Stomach (tissue), 9 donors: Measurements from ENCODE around the gene TMPRSS15. TPM values are rescaled to one million over a fixed set of nuclear protein-coding genes. Genes with fewer than 3 reads are reported as not detected.

Source experiments
- DNase-seq, 2 donors: peaks; one replicate each; pipeline versions ENCODE4 v3.0.0 to v3.0.0-alpha.2; 2013 to 2019
- H3K27ac ChIP-seq, 5 donors: fragments of 200-600 bp in 4 of 5; sonication (generic) in 4 of 5; one replicate each; pipeline ENCODE4 v1.5.1; 2013 to 2019; ENCODE audit warnings: mild to moderate bottlenecking in 1 of 5, moderate library complexity in 1 of 5
- H3K27me3 ChIP-seq, 3 donors: fragments of 200-600 bp; sonication (generic); one replicate each; pipeline ENCODE4 v1.5.1; 2017 to 2019; ENCODE audit warnings: mixed run types in 1 of 3
- H3K36me3 ChIP-seq, 4 donors: fragments of 200-600 bp; sonication (generic); 1 replicate in 3 of 4; 2 replicates in 1 of 4; pipeline ENCODE4 v1.5.1; 2016 to 2019
- H3K4me1 ChIP-seq, 4 donors: fragments of 200-600 bp; sonication (generic); one replicate each; pipeline ENCODE4 v1.5.1; 2016 to 2019
- H3K4me3 ChIP-seq, 4 donors: fragments of 200-600 bp; sonication (generic) in 3 of 4; one replicate each; pipeline ENCODE4 v1.5.1; 2016 to 2019; ENCODE audit warnings: mild to moderate bottlenecking in 1 of 4
- H3K9me3 ChIP-seq, 4 donors: fragments of 200-600 bp; sonication (generic); one replicate each; pipeline ENCODE4 v1.5.1; 2016 to 2019
- CTCF ChIP-seq, 7 experiments: fragments of 450-650 bp in 4 of 7; fragments of 200-600 bp in 3 of 7; sonication (generic) in 3 of 7; IDR thresholded peaks; one replicate each; pipeline ENCODE4 v1.5.1; 2016 to 2019; ENCODE audit warnings: antibody characterized with exemption in 7 of 7, control low read depth in 2 of 7, mild to moderate bottlenecking in 1 of 7
- EP300 ChIP-seq: sonication (generic); formaldehyde crosslinking; IDR thresholded peaks from one replicate; pipeline ENCODE4 v1.6.1; 2017; ENCODE audit warnings: antibody characterized with exemption
- POLR2A ChIP-seq, 4 donors: fragments of 450-650 bp; IDR thresholded peaks; one replicate each; pipeline ENCODE4 v1.6.1; 2016; ENCODE audit warnings: antibody characterized with exemption in 4 of 4, control low read depth in 2 of 4, mild to moderate bottlenecking in 1 of 4, moderate library complexity in 1 of 4
- POLR2AphosphoS5 ChIP-seq, 3 donors: sonication (generic); formaldehyde crosslinking; IDR thresholded peaks; one replicate each; pipeline ENCODE4 v1.6.1; 2016; ENCODE audit warnings: antibody characterized with exemption in 3 of 3
- WGBS, 5 donors: extraction: QIAGEN DNeasy Blood & Tissue Kit in 3 of 5; methylation state at CpG; one replicate each; pipeline versions ENCODE4 v1.1.5 to v1.1.7; 2013 to 2018; 5-methylcytosine and 5-hydroxymethylcytosine counted together
- intact Hi-C: fragments of 100-400 bp; cut with DNase I; formaldehyde crosslinking; loops from one replicate; pipeline ENCODE4 v1.15.1; 2023; ENCODE audit warnings: low total_unique reads
- polyA plus RNA-seq, 3 donors: library from polyadenylated mRNA; stranded (reverse); fragments of 200-250 nt; gene quantifications; one replicate each; pipeline ENCODE4 v1.2.3, GENCODE V29; 2013
- total RNA-seq, 5 donors: library from RNA; depleted of rRNA; stranded (reverse); fragments of >200 nt; gene quantifications; one replicate each; pipeline versions ENCODE4 v1.1.0 to v1.2.3, GENCODE V29; 2014 to 2016
- donor health status: healthy with polysubstance abuse.
- donor health status: Bipolar disorder and iron deficiency.
- donor health status: healthy.

TMPRSS15 gene
- total and polyA plus RNA-seq, 8 donors: not detected

GRCh38 chr21:18289876-18290275 is 113.7 kb downstream of the TMPRSS15 start:
- WGBS, 5 donors: 45 to 54% (median 51%) methylated on average over 2 of the region's 2 CpGs
- TF ChIP-seq POLR2A (IDR thresholded peaks at IDR 0.05): no peak
- TF ChIP-seq EP300: no peak
- TF ChIP-seq POLR2AphosphoS5 (IDR thresholded peaks at IDR 0.05): no peak
- no peak for TF ChIP-seq CTCF (IDR thresholded peaks at IDR 0.05)
- H3K36me3 ChIP-seq: no peaks in the 10 kb centered on the region

GRCh38 chr21:18285379-18285778 is 118.2 kb downstream of the TMPRSS15 start:
- H3K4me1 ChIP-seq: no peaks in the 10 kb centered on the region
- no peak overlapping the region for H3K27ac ChIP-seq
- no peaks in the 10 kb centered on the region for H3K36me3 ChIP-seq
- intact Hi-C loops: no loop called here
- no peaks in the 10 kb centered on the region for H3K9me3 ChIP-seq
- 84 to 91% (median 88%) methylated on average over 4 of the region's 4 CpGs for WGBS, 5 donors
- no peaks in the 10 kb centered on the region for H3K27me3 ChIP-seq
- H3K4me3 ChIP-seq: no peak overlapping the region
- DNase-seq: no peak
- TF ChIP-seq CTCF (IDR thresholded peaks at IDR 0.05): no peak
- TF ChIP-seq EP300: no peak
- TF ChIP-seq POLR2A (IDR thresholded peaks at IDR 0.05): no peak
- TF ChIP-seq POLR2AphosphoS5 (IDR thresholded peaks at IDR 0.05): no peak

More at GRCh38 chr21:18289876-18290275, 113.7 kb downstream of the TMPRSS15 start:
- no peak for DNase-seq
- Histone ChIP-seq H3K9me3 (no peaks in the 10 kb centered on the region), H3K27me3 (no peaks in the 10 kb centered on the region), H3K27ac (no peak overlapping the region), H3K4me3 (no peak overlapping the region), H3K4me1 (no peaks in the 10 kb centered on the region)
- intact Hi-C loops: no loop called here

- DNase-seq: no peak
- Histone ChIP-seq H3K4me1 (no peaks in the 10 kb centered on the region), H3K9me3 (no peaks in the 10 kb centered on the region), H3K27ac (no peak overlapping the region), H3K27me3 (no peaks in the 10 kb centered on the region), H3K36me3 (no peaks in the 10 kb centered on the region), H3K4me3 (no peak overlapping the region)
- TF ChIP-seq EP300 (no peak), POLR2AphosphoS5 (IDR thresholded peaks at IDR 0.05) (no peak), CTCF (IDR thresholded peaks at IDR 0.05) (no peak), POLR2A (IDR thresholded peaks at IDR 0.05) (no peak)
- intact Hi-C loops: no loop called here
- 46 to 65% (median 50%) methylated on average over 3 of the region's 3 CpGs for WGBS, 5 donors
Observed at GRCh38 chr21:18275781-18276180, 127.8 kb downstream of the TMPRSS15 start.

GRCh38 chr21:18274370-18274769 is 129.2 kb downstream of the TMPRSS15 start:
- DNase-seq: no peak
- Histone ChIP-seq H3K27me3 (no peaks in the 10 kb centered on the region), H3K4me3 (no peak overlapping the region), H3K36me3 (no peaks in the 10 kb centered on the region), H3K9me3 (no peaks in the 10 kb centered on the region), H3K4me1 (no peaks in the 10 kb centered on the region), H3K27ac (no peak overlapping the region)
- TF ChIP-seq CTCF (IDR thresholded peaks at IDR 0.05) (no peak), POLR2AphosphoS5 (IDR thresholded peaks at IDR 0.05) (no peak), EP300 (no peak), POLR2A (IDR thresholded peaks at IDR 0.05) (no peak)
- intact Hi-C loops: no loop called here
- 56 to 75% (median 66%) methylated on average over 5 of the region's 5 CpGs for WGBS, 5 donors
